Astrocyte (in vitro differentiated cells and primary cell): ENCODE results near the gene GLRA3.

Experiments
- CTCF ChIP-seq: IDR thresholded peaks from 2 replicates; pipeline ENCODE4 v1.5.1; 2011; ENCODE audit warnings: low read depth, mild to moderate bottlenecking, inconsistent platforms, low read length, moderate library complexity; ENCODE audit not compliant: insufficient read depth
- EZH2 ChIP-seq: IDR thresholded peaks from 2 replicates; pipeline ENCODE4 v1.6.1; 2012; ENCODE audit warnings: mild to moderate bottlenecking, low read length, inconsistent platforms; ENCODE audit not compliant: insufficient read depth

DNA sequence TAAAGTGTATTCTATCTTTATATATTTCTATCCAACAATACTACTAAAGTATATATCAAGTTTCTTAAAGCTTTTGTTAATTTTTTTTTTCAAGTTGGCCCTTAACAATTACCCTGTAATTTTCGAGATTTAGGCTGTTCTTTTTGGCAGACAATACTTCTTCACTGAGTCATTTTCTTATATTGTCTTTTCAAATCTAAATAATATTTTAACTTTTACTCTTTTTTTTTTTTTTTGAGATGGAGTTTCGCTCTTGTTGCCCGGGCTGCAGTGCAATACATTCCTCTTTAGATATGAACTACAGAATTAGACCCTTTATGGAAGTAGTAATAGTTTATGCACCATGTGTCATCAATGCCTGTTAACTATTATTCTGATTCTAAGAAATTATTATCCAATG, 120.7 kb downstream of the GLRA3 start:
- TF ChIP-seq CTCF (no peak), EZH2 (no peak)
